NCI-H2196 treated with DMSO at 0.1 percent for 48 hours (cell line): ENCODE measurements around the gene MOB3C.
A peak's percentile ranks its signal among the peaks of the same experiment; 100 is the strongest.

ENCODE experiments used
- DNase-seq: peaks from one replicate; lab custom pipeline; 2025; ENCODE audit not compliant: unreplicated experiment; lab: John Stamatoyannopoulos, UW

MOB3C gene

DNA sequence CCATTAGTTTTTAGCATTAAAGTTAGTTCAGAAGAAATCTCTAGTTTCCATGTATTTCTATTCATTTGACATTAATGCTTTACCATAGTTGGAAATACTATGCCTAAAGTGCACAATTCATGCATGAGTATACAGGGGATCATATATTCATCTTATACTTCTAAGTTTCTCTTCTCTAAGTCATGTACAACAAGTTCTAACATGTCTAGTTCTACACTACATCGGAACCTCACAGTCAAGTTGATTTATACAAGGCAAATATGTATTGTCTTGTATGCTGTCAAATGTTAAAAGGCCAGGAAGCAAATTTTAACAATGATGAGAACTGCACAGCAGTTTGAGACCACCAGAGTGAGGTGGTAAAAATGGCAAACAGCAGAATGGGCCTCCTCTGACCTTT, 22.9 kb upstream of the MOB3C start:
- no peak for DNase-seq

DNA sequence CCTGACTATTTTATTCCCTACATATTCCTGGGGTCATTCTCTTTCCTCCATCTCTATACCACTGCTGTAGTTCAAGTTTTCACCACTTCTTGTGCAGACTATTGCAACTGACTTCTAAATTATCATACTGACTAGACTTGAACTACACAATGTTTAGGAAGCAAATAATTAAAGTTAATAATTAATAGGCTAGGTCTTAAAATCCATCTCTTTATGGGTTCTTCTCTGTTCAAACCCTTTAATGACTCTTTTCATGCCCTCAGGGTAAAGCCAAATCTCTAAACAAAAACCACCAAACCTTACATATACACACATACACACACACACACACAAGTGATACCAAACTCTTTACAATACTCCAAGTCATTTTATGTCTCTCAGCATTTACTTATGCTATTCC, 22.3 kb upstream of the MOB3C start:
- no peak for DNase-seq

DNA sequence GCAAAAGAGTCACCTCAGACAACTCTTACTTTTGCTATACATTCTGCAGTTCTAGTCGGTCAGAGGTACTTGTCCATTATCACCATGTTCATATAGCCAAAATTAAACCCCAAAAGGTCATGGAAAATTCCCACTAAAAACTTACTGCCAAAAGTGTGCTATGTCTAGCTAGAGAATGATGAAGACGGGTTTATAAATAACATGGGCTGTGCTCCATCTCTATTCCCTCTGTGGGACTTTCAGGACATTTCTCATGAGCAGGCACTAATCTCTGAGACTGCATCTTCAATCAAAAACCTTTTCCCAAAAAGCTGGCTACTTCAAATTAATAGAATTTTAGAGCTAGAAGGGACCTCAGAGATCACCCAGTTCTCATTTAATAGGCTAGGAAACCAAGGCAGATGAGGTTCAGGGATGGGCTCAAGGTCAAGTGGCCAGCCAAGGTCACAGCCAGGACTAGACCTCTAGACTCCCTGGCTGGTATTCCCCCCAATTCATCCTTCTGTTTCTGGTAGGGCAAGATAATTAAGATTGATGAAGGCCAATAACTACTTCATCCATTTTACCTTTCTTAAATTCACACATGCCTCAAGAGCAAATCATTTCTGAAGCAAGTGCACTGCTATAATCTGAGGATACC, 21.0 kb upstream of the MOB3C start:
- no peak for DNase-seq

DNA sequence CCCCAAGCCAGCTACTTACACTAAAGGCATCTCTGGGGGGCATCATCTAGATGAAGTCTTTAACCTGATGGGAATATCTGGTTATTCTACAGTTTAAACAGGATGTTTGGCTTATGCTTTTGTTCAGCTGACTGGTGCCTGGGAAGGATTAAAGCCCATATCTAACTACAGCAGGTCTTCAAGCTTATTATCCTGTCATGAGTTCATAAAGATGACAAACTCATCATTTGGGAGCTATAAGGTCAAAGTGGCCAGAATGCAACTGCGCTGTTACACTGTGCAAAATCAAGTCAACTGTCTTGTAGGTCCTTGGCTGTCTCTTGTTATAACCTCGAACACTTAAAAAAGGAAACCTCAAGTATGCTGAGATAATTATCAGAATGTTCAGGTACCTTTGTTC, 18.6 kb upstream of the MOB3C start:
- no peak for DNase-seq

DNA sequence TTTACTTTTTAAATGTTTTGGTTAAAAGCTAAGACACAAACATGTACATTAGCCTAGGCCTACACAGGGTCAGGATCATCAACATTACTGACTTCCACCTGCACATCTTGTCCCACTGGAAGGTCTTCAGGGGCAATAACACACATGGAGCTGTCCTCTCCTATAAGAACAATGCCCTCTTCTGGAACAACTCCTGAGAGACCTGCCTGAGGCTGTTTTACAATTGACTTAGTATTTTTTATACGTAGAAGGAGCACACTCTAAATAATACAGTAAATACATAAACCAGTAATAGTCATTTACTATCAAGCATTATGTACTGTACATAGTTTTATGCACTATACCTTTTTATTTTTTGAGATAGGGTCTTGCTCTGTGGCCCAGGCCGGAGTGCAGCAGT, 14.1 kb upstream of the MOB3C start:
- DNase-seq = no peak

DNA sequence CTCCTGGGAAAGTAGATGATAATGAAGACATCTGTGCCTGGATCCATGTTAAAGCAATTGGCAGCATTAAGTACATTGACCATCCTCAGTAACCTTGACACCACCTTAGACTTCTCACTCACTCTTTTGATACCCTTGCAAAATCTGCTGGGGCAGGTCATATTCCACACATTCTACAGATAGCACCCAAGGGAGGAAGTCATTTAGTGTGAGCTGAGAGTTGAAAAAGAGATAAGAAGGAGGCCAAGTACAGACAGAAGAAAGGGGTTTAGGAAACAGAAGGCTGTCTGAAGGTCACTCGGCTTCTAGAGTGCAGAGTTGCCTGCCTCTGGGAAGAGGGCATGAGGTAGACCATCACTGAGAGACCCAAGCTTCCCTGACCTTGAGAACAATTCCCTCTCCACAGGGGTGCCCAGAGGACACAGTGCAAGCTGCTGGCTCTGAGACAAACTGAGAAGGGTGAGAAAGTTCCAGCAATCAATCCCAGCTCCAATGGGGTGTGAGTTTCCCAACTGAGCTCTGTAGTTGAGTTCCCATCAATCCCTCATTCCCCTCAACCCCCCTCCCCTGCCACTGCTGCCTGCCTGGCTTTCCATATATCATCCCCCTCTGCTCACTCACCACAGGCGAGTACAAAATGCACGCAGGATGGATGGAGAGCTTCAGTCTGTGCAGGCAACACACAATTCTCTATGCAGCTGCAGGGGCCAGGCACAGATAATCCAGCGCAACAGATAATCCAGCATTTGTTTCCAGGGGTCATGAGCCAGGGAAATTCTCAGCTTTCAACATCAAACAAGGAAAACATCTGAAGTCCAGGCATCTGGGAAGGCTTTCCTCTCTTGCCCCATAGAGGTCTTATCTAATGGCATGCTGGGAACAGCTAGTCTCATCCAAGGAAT, 7.4 kb upstream of the MOB3C start:
- DNase-seq = no peak

DNA sequence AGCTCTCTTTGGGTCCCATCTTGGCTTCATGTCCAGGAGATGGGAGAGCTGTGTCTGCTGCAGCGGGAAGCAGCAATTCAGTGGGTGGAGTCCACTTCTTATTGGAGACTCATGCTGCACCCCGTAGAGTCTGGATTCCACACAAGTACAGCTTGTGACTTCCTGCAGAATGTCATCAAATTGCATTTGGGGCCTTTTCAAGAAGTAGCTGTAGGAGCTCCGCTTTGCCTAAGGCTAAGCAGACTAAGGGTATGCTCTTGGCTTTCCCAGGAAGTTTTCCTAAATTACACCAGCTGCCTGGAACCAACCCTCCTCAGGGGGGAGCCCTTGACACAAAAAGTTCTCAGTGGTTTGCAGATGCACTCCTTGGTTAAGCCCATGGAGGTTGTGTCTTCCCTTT, 5.7 kb upstream of the MOB3C start:
- peak; percentile 15 for DNase-seq

DNA sequence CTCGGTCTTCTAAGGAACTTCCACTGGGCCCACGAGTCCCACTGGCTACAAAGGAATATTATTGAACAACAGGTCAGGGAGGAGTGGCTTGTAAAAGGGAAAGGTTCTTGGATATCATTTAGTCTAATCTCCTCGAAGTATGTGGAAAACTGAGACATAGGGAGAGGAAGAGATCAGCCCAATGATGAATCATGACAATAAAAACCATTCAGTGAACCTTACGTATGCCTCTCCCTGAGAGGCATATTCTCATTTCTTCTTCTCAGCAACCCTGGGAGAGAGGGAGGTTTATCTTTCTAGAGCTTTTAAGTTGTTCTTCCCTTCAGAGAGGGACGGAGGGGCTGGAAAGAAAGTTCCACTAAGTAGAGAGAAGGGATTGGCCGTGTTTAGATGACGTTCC, 5.3 kb upstream of the MOB3C start:
- DNase-seq = no peak

DNA sequence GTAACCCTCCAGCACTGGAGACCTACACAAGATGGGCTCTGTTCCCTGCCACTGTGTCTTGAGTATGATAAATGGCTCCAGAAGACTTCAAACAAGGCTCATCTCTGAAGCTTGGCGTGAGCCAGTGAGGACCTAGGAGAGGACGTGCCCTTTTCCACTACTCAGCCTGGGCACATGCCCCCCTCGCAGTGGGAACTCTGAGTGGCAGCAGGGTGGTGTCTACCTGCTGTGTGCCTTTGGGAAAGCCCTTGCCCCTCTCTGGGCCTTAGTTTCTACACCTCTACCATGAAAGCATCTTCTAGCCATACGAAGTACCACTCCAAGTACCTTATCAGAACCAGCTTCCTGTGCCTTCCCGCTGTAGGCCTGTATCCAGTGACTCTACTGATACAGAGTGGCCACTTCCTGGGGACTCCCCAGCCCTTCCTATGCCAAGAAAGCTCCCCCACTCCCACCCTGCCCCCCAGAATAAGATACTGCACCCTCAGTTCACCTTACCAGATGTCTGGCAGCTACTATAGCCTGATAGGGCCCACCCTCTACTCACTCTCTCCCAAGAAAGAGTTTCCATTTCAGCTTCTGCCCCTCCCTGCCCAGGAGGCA, 3.1 kb upstream of the MOB3C start:
- no peak for DNase-seq

DNA sequence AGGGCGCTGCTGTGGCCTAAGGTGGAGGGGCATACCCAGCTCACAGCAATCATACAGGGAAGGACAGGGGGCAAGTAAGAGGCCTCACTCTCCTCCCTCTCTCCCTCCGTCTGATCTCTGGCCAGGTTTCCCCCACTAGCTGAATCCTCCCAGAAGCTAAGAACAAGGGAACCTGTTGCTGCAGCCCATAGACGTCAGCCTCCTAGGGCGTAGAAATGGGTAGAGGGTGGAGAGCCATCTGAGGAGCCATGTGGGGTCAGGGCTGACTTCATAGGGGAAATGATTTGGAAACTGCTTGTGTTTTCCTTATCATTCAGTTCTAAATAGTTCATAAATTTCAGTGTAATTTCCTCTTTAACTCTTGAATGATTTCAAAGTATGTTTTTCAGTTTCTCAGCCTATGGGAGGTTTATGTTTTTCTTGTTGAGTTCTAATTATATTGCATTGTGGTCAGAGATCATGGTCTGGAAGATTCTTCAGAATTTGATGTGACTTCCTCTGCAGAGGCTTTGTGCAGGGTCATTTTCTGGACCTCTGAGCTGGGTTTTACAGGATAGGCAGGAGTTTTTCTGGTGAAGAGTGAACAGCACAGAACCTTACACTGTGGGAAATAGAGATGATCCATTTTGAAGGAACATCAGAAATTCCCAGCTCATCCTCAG, 2.3 kb upstream of the MOB3C start:
- no peak for DNase-seq

DNA sequence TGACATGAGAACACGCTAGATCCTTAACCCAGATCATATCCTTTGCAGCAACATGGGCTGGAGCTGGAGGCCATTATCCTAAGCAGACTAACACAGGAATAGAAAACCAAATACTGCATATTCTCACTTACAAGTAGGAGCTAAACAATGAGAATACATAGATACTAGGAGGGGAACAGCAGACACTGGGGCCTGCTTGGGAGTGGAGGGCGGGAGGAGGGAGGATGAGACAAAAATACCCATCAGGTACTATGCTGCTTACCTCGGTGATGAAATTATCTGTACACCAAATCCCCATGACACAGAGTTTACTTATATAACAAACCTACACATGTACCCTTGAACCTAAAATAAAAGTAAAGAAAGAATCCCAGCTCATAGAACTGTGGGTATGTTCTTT, 1.2 kb upstream of the MOB3C start:
- no peak for DNase-seq

DNA sequence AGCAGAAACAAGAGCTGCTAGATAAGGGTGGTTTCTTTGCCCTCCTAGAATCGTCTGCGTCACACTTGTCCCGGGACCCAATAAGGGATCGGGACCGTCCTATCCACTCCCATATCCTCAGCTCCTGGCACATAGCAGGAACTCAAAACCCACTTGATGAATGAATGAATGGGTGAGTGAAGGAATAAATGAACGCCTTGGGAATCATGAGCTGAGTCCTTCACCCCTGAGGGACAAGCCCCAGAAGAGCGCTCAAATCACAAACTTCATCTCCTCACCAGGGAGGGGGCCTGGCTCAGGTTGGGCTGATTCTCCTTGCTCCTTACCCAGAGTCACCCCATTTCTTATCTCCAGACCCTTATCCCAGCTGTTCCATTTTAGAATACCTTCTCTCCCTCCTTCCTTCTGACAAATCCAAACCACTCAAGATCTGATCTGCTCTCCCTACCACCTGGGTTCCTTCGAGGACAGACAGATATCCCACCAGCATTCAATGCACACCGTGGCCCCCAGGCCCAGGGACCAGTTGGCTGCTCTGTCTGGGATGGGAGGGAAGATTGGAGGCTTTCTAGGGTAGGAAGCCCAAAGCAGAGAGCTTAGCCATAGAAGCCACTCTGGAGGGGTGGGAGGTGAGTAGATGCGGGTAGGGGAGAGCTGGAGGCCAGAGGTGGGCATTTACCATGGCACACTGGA, 643 bp upstream of the MOB3C start:
- no peak for DNase-seq

DNA sequence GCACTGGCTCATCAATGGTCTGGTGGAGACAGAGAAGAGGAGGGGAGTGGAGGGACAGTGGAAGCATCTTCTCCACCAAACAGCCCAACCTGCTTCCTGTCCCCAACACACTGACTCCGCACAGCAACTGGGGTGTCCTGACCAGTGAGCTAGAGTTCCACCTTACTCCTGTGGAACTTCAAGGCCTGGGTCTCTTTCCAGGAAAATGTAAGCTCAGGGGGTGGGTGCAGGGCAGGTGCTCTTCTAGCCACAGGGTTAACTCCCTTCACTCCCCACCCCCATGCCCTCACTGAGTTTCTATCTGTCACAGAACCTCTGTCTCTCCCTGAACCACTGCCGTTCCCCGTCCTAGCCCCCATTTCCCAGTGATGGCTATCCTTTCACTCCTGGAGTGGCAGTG, 876 bp downstream of the MOB3C start:
- no peak for DNase-seq

DNA sequence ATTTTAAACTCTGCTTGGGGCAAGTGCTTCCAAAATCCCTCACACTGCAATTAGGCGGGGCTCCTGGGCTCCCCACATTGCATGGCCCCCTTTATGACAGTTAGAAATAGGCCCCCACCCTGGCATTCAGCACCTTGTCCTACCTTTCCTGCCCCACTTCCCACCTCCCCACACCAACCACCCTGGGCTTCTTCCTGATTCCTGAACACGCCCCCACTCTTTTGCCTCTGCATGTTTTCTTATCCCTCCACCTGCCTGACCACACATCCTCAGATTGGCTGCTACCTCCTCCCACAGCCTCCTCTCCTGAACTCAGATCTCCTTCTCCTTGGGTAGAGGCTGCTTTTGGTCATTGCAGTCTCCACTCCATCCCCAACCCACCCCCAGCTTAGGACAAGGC, 1.5 kb downstream of the MOB3C start:
- no peak for DNase-seq

DNA sequence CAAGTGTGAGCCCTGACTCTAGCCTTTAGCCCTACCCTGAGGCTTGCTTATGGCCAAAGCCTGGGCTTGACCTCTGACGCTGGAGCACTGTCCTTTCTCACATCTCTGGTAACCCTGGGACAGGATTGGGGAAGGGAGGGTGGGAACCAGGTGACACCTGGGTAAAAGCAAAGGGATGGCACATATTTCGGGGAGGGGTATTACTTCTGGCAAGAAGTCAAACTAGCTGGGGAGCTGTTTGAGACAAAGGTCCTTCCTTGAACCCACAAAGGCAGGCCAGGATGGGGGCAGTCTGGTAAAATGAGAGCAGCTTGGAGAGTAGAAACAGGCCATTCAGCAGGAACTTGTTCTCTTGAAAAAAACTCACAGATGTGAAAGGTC, 2.0 kb downstream of the MOB3C start:
- DNase-seq = no peak

DNA sequence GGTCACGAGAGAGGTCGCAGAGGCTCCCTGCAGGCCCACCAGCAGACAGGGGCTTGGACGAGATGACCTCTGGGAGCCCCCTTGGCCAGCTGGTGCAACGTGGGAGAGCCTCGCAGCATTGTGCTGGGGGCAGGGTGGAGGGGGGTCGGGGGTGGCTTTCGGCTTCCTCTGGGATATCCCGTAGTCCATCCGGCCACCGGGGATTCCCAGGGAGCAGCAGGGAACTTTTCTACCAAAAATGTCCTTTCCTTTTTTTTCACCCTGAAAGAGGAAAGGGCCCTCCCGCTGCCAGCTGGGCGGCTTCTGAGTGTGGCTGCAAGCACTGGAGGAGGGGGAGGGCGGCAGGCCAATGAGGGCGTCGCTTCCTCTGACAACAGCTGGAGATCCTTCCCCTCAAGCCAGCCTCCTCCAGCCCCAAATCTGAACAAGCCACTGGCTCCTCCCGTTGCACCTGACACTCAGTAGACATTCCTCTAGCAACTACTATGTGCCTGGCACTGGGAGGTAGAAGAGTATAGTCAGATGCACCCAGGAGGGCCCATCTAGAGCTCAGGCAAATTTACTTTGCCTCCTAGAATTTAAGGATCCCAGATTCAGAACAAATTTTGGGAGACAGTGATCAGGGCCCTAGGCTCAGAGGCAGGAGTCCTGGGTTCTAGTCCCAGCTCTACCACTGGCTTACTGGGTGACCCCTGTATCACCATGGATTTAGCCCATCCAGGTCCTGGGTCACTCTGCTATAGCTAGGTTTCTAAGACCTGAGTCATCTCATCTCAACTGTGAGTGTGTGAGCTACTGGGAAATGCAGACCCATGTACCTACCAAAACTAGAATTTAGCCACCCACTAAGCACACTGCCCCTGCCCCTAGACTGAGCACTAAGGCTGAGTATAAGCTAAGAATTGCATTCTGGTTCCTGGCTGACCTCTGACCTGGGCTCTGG, 2.7 kb downstream of the MOB3C start:
- peak; percentile 20 for DNase-seq

DNA sequence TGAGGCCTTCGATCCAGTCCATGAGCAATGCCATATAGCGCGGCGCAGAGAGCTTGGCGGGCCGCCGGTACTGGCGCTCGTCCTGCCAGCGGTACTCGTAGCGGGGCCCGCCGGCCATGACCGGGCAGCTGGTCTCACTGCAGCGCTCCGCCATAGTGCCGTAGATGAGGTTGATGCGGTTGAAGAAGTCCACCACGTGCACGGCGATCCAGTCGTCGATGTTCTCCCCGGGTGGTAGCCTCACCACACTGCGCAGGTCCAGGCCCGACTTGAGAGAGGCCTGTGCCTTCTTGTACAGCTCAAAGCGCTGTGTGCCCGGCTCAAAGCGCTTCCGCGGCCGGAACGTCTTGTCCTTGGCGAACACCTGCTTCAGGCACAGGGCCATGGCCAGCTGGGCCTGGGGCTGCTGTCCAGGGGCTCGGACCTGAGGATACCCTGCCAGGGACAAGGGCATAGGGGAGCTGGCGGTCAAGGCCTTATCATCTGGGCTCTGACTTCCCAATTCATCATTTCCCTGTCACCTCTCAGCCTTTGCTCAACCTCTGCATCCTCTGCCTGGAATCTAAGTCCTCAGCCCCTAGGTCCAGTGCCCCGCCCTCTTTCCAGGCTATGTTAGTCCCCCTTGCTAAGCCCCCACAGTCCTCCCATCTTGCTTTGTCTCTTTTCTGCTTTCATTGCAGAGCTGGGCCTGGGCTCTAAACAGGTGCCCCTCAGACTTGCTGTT, 3.5 kb downstream of the MOB3C start:
- no peak for DNase-seq

DNA sequence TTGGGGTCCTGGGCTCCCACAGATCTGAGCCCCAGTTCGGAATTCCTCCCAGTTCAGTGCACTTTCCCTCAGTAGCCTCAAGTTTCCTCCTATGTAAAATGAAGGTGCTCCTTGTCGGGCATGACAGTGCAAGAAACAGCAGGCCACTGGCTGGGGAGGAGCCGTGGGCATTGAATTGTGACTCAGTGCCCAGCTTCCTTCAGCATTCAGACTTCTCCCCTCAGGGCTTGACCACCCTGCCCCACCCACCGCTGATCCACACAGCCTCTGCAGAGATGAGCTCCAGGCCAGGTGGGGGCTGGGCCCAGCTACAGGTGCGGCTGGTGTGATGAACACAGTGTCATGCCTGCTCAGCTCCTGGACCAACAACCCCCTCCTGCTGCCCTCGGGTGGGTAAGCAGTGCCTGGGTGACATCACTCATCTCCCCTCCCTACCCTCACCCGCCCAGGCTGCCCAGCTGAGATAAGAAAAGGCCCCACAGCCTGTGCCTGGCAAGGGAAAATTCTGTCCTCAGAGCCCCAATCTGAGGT, 4.9 kb downstream of the MOB3C start:
- DNase-seq = no peak
